Esophagus (tissue), 2 donors: ENCODE measurements around the gene CCNT2. TPM values are rescaled to one million over a fixed set of nuclear protein-coding genes. Genes with fewer than 3 reads are reported as not detected.

Experiments
- H3K27ac ChIP-seq, 2 donors: one replicate each; pipeline ENCODE4 v1.5.1; 2013; ENCODE audit warnings: low read depth in 2 of 2, mild to moderate bottlenecking in 2 of 2, inconsistent platforms in 1 of 2, low read length in 1 of 2, moderate library complexity in 1 of 2
- H3K27me3 ChIP-seq, 2 donors: one replicate each; pipeline ENCODE4 v1.6.1; 2013; ENCODE audit warnings: low read length in 2 of 2, control low read depth in 1 of 2, mild to moderate bottlenecking in 1 of 2; ENCODE audit not compliant: insufficient read depth in 2 of 2, control insufficient read depth in 1 of 2
- H3K36me3 ChIP-seq, 2 donors: one replicate each; pipeline ENCODE4 v1.6.1; 2013; ENCODE audit warnings: low read length in 1 of 2; ENCODE audit not compliant: control insufficient read depth in 2 of 2, insufficient read depth in 2 of 2
- H3K4me1 ChIP-seq, 2 donors: one replicate each; pipeline ENCODE4 v1.6.1; 2013; ENCODE audit warnings: low read length in 1 of 2; ENCODE audit not compliant: control insufficient read depth in 2 of 2, insufficient read depth in 2 of 2
- H3K4me3 ChIP-seq, 2 donors: one replicate each; pipeline ENCODE4 v1.5.1; 2013; ENCODE audit warnings: low read length in 2 of 2, mild to moderate bottlenecking in 2 of 2, low read depth in 1 of 2, moderate library complexity in 1 of 2
- H3K9me3 ChIP-seq, 2 donors: one replicate each; pipeline ENCODE4 v1.6.1; 2013; ENCODE audit warnings: mild to moderate bottlenecking in 2 of 2, low read depth in 1 of 2, low read length in 1 of 2, moderate library complexity in 1 of 2; ENCODE audit not compliant: control insufficient read depth in 2 of 2, insufficient read depth in 1 of 2
- WGBS, 2 donors: extraction: QIAGEN DNeasy Blood & Tissue Kit; methylation state at CpG; one replicate each; pipeline ENCODE4 v1.1.7; 2013; 5-methylcytosine and 5-hydroxymethylcytosine counted together
- polyA plus RNA-seq, 2 donors: library from polyadenylated mRNA; stranded (reverse); fragments of 200-250 nt; gene quantifications; one replicate each; pipeline ENCODE4 v1.2.3, GENCODE V29; 2013
- donor health status: healthy with polysubstance abuse.
- donor health status: Bipolar disorder and iron deficiency.

The CCNT2 gene
- polyA plus RNA-seq, 2 donors = 7.6 to 11.7 TPM

- Histone ChIP-seq H3K4me3 (no peak overlapping the region), H3K36me3 (peaks cover 0 to 3% of the 10 kb centered on the region in 2 donors), H3K27ac (no peak overlapping the region), H3K27me3 (no peaks in the 10 kb centered on the region), H3K9me3 (no peaks in the 10 kb centered on the region), H3K4me1 (no peaks in the 10 kb centered on the region)
- 70% methylated on average over 4 of the region's 4 CpGs for WGBS, 2 donors
These were observed 18.1 kb downstream of the CCNT2 start for GRCh38 chr2:134936691-134937090.

DNA sequence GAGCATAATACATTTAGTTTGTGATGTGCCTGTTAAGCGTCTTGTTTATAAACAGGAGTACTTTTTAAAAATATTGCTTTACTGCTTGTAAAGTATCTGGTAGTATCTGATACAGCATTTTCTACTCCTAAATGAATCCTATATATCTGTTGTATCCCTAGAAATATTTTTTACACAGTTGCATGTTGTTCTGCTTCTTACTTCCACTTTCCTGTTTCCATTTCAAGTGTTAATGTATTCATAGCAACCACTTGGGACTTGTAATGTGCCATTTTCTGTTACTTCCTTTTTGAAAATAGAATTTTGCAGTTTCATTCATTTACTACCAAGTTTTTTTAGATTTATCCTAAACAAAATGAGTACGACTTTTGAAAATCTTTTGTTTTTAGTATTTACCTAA, 24.9 kb downstream of the CCNT2 start:
- no peaks in the 10 kb centered on the region for H3K9me3 ChIP-seq
- 87 to 92% methylated on average over 2 of the region's 2 CpGs for WGBS, 2 donors
- H3K36me3 ChIP-seq = peaks cover 2 to 5% of the 10 kb centered on the region in 2 donors

GRCh38 chr2:134944975-134945374, 26.4 kb downstream of the CCNT2 start:
- Histone ChIP-seq H3K4me1 (no peaks in the 10 kb centered on the region), H3K36me3 (peaks cover 3 to 5% of the 10 kb centered on the region in 2 donors)
- 76 to 86% methylated on average over 1 of the region's 1 CpG for WGBS, 2 donors

More for the DNA sequence above, 24.9 kb downstream of the CCNT2 start:
- Histone ChIP-seq H3K27me3 (no peaks in the 10 kb centered on the region), H3K27ac (no peak overlapping the region), H3K4me1 (no peaks in the 10 kb centered on the region), H3K4me3 (no peak overlapping the region)

GRCh38 chr2:134946073-134946472, 27.5 kb downstream of the CCNT2 start:
- 86 to 90% methylated on average over 6 of the region's 6 CpGs for WGBS, 2 donors
- Histone ChIP-seq H3K27ac (no peak overlapping the region), H3K9me3 (no peaks in the 10 kb centered on the region), H3K4me3 (no peak overlapping the region), H3K27me3 (no peaks in the 10 kb centered on the region), H3K36me3 (peaks cover 5 to 7% of the 10 kb centered on the region in 2 donors), H3K4me1 (no peaks in the 10 kb centered on the region)

More at GRCh38 chr2:134944975-134945374, 26.4 kb downstream of the CCNT2 start:
- Histone ChIP-seq H3K27ac (no peak overlapping the region), H3K27me3 (no peaks in the 10 kb centered on the region), H3K4me3 (no peak overlapping the region), H3K9me3 (no peaks in the 10 kb centered on the region)

DNA sequence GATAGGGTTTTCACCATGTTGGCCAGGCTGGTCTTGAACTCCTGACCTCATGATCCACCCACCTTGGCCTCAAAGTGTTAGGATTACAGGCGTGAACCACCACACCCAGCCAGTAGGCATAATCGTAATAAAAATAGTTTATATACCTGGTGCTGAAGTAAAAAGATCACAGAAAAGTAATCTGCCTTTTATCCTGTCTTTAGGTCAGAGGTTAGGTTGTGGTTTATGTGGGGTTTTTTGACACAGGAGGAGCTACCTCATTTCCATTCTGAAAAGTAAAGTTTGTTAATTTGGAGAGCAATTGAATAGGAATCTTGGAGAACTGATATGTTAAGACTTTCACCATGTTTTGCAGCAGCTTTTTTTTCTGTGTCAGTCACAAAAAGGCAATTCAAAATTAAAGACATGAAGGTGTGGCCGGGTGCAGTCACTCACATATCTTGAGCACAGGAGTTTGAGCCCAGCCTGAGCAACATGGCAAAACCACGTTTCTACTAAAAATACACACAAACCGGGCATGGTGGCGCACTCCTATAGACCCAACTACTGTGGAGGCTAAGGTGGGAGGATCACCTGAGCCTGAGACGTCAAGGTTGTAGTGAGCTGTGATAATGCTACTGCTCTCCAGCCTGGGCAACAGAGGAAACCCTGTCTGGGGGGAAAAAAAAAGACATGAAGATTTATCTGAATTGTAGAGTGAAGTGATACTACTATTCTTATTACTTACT, 31.5 kb downstream of the CCNT2 start:
- peaks cover 12% of the 10 kb centered on the region in 2 donors for H3K36me3 ChIP-seq
- H3K27me3 ChIP-seq = no peaks in the 10 kb centered on the region
- 81 to 84% methylated on average over 7 of the region's 7 CpGs for WGBS, 2 donors

DNA sequence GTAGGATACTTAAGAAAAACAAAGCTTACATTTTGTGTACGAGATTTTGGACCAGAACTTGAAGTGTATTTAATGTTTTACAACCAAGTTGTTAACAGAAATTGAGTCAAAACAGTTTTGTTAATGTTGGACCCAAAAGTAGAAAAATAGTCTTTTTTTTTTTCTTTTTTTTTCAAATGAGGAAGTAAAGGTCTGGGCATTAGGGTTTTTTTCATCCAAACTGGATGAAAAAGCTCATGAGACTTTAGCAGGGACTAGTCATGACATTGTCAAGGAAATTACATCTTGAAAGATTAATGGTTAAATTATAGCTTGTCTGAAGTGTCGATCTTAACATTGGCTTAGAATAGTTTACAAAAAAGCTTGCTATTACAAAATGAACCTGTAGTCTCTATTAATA, 32.3 kb downstream of the CCNT2 start:
- 77 to 82% methylated on average over 2 of the region's 2 CpGs for WGBS, 2 donors
- no peak overlapping the region for H3K4me3 ChIP-seq
- peaks cover 12 to 13% of the 10 kb centered on the region in 2 donors for H3K36me3 ChIP-seq

More for the DNA sequence above, 31.5 kb downstream of the CCNT2 start:
- H3K4me3 ChIP-seq = no peak overlapping the region
- H3K27ac ChIP-seq = no peak overlapping the region
- no peaks in the 10 kb centered on the region for H3K9me3 ChIP-seq
- no peaks in the 10 kb centered on the region for H3K4me1 ChIP-seq

DNA sequence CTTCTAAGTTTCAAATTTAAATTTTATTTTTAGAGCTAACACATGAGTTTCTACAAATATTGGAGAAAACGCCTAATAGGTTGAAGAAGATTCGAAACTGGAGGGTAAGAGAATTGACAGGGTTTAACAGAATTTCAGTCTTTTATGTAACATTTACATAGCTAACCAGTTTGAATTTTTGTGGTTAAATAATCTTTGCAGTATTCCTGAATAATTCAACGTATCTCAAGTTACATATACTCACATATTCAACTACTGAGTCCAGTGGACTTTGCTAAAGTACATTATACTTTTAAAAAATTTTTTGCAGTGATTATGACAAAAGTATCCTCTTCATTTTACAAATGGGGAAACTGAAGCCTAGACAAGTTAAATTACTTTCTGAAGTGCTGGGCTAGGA, 34.0 kb downstream of the CCNT2 start:
- Histone ChIP-seq H3K36me3 (peaks cover 11 to 12% of the 10 kb centered on the region in 2 donors), H3K4me3 (no peak overlapping the region)
- WGBS, 2 donors = 94 to 95% methylated on average over 3 of the region's 3 CpGs

More for the DNA sequence above, 32.3 kb downstream of the CCNT2 start:
- Histone ChIP-seq H3K27ac (no peak overlapping the region), H3K4me1 (no peaks in the 10 kb centered on the region), H3K9me3 (no peaks in the 10 kb centered on the region), H3K27me3 (no peaks in the 10 kb centered on the region)

GRCh38 chr2:134954065-134954464, 35.4 kb downstream of the CCNT2 start:
- no peaks in the 10 kb centered on the region for H3K27me3 ChIP-seq
- WGBS, 2 donors = 94 to 98% methylated on average over 5 of the region's 5 CpGs
- no peak overlapping the region for H3K27ac ChIP-seq
- H3K9me3 ChIP-seq = no peaks in the 10 kb centered on the region
- no peaks in the 10 kb centered on the region for H3K4me1 ChIP-seq
- no peak overlapping the region for H3K4me3 ChIP-seq
- H3K36me3 ChIP-seq = peaks cover 10 to 11% of the 10 kb centered on the region in 2 donors

More for the DNA sequence above, 34.0 kb downstream of the CCNT2 start:
- no peak overlapping the region for H3K27ac ChIP-seq
- H3K9me3 ChIP-seq = no peaks in the 10 kb centered on the region
- no peaks in the 10 kb centered on the region for H3K4me1 ChIP-seq
- no peaks in the 10 kb centered on the region for H3K27me3 ChIP-seq

DNA sequence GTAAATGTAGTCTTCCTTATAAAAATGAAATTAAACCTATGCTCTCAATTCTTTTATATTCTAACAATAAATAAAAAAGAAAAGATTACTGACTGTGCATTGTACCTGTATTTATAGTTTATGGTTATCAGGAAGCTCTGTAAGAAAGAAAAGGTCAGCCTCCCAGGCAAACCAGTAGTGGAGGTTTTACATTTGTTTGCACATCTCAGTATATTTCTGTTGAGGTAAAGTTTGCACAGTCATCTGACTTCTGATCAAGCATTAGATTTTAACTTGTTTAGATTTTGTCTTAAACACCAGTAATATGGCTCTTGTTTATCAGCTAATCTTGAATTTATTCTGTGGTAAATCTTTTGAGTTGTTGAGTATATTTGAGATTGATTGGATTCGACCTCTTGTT, 37.1 kb downstream of the CCNT2 start:
- Histone ChIP-seq H3K4me1 (no peaks in the 10 kb centered on the region), H3K36me3 (peaks cover 5 to 8% of the 10 kb centered on the region in 2 donors), H3K9me3 (no peaks in the 10 kb centered on the region), H3K27me3 (no peaks in the 10 kb centered on the region), H3K27ac (no peak overlapping the region), H3K4me3 (no peak overlapping the region)
- WGBS, 2 donors = 49 to 93% methylated on average over 1 of the region's 1 CpG

- no peaks in the 10 kb centered on the region for H3K4me1 ChIP-seq
- no peaks in the 10 kb centered on the region for H3K9me3 ChIP-seq
- H3K27me3 ChIP-seq = no peaks in the 10 kb centered on the region
- H3K27ac ChIP-seq = no peak overlapping the region
- peaks cover 5 to 8% of the 10 kb centered on the region in 2 donors for H3K36me3 ChIP-seq
- H3K4me3 ChIP-seq = no peak overlapping the region
- WGBS, 2 donors = 91 to 96% methylated on average over 5 of the region's 5 CpGs
These were observed 38.9 kb downstream of the CCNT2 start for GRCh38 chr2:134957477-134957876.
